ENCODE results near the gene SPC25. TPM values are rescaled to one million over a fixed set of nuclear protein-coding genes. Genes with fewer than 3 reads are reported as not detected.

The SPC25 gene
- total and polyA plus RNA-seq, 4 donors, result 0.58 to 8.2 (median 2.1) TPM; not detected in 1

DNA sequence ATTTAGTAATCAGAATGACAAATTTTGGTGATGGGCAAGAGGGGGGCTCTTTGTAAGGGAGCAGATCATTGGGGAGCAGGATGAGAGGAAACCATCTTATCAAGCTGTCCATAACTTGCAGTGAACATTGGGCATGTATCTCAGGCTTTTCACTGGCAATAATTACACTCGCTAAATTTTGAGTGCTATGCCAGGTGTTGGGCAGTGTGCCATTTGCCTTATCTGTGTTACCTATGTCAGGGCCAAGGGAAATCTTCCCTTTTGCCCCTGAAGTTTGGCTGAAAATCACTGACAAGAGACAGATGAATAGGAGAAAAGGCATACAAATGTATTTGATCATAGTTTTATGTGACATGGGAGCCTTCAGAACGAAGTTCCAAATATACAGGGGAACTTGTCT is 48.8 kb downstream of the SPC25 start:
- H3K36me3 ChIP-seq (ENCODE audit: control insufficient read depth in 4 of 4, insufficient read depth in 3 of 4, low read depth in 1 of 4, low read length in 3 of 4), result no peaks in the 10 kb centered on the region
- H3K27me3 ChIP-seq (ENCODE audit: control insufficient read depth in 4 of 4, insufficient read depth in 4 of 4, low read length in 3 of 4), result no peaks in the 10 kb centered on the region
- H3K27ac ChIP-seq (ENCODE audit: low read depth in 1 of 2, low read length in 2 of 2), result no peak overlapping the region
- H3K4me3 ChIP-seq (ENCODE audit: low read depth in 1 of 3, low read length in 3 of 3), result no peak overlapping the region
- H3K9ac ChIP-seq (ENCODE audit: low read depth in 1 of 2, low read length in 2 of 2), result no peak overlapping the region
- H3K9me3 ChIP-seq (ENCODE audit: control insufficient read depth in 4 of 4, low read length in 3 of 4), result no peaks in the 10 kb centered on the region
- DNase-seq (ENCODE audit: low spot score), result no peak
- H3K4me1 ChIP-seq (ENCODE audit: control insufficient read depth in 4 of 4, insufficient read depth in 4 of 4, low read length in 3 of 4), result peaks cover 0 to 7% (median 5%) of the 10 kb centered on the region in 4 donors
- WGBS, result 37% methylated on average over 2 of the region's 2 CpGs
- TF ChIP-seq RXRA (IDR thresholded peaks at IDR 0.05) (no peak), JUND (IDR thresholded peaks at IDR 0.05) (no peak), FOXA1 (IDR thresholded peaks at IDR 0.05) (no peak), RAD21 (IDR thresholded peaks at IDR 0.05) (no peak), HNF4A (conservative IDR thresholded peaks at IDR 0.05) (no peak), EGR1 (IDR thresholded peaks at IDR 0.05; ENCODE audit: low read depth in 2 of 2) (no peak), SP1 (IDR thresholded peaks at IDR 0.05) (no peak), HNF4G (IDR thresholded peaks at IDR 0.05) (no peak), YY1 (IDR thresholded peaks at IDR 0.05) (no peak), FOXA2 (IDR thresholded peaks at IDR 0.05) (no peak), NR2F2 (IDR thresholded peaks at IDR 0.05) (no peak), GABPA (IDR thresholded peaks at IDR 0.05 in 1 of 2, conservative IDR thresholded peaks at IDR 0.05 in 1 of 2) (no peak), TAF1 (conservative IDR thresholded peaks at IDR 0.05) (no peak)
- TF ChIP-seq, protein P1, sequence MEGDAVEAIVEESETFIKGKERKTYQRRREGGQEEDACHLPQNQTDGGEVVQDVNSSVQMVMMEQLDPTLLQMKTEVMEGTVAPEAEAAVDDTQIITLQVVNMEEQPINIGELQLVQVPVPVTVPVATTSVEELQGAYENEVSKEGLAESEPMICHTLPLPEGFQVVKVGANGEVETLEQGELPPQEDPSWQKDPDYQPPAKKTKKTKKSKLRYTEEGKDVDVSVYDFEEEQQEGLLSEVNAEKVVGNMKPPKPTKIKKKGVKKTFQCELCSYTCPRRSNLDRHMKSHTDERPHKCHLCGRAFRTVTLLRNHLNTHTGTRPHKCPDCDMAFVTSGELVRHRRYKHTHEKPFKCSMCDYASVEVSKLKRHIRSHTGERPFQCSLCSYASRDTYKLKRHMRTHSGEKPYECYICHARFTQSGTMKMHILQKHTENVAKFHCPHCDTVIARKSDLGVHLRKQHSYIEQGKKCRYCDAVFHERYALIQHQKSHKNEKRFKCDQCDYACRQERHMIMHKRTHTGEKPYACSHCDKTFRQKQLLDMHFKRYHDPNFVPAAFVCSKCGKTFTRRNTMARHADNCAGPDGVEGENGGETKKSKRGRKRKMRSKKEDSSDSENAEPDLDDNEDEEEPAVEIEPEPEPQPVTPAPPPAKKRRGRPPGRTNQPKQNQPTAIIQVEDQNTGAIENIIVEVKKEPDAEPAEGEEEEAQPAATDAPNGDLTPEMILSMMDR (IDR thresholded peaks at IDR 0.05; ENCODE audit: low read depth, low read length, missing input control), result no peak
- TF ChIP-seq, protein P2, sequence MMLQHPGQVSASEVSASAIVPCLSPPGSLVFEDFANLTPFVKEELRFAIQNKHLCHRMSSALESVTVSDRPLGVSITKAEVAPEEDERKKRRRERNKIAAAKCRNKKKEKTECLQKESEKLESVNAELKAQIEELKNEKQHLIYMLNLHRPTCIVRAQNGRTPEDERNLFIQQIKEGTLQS (IDR thresholded peaks at IDR 0.05), result no peak
- TF ChIP-seq, protein P3, sequence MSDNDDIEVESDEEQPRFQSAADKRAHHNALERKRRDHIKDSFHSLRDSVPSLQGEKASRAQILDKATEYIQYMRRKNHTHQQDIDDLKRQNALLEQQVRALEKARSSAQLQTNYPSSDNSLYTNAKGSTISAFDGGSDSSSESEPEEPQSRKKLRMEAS (IDR thresholded peaks at IDR 0.05), result no peak
- TF ChIP-seq, protein P4, sequence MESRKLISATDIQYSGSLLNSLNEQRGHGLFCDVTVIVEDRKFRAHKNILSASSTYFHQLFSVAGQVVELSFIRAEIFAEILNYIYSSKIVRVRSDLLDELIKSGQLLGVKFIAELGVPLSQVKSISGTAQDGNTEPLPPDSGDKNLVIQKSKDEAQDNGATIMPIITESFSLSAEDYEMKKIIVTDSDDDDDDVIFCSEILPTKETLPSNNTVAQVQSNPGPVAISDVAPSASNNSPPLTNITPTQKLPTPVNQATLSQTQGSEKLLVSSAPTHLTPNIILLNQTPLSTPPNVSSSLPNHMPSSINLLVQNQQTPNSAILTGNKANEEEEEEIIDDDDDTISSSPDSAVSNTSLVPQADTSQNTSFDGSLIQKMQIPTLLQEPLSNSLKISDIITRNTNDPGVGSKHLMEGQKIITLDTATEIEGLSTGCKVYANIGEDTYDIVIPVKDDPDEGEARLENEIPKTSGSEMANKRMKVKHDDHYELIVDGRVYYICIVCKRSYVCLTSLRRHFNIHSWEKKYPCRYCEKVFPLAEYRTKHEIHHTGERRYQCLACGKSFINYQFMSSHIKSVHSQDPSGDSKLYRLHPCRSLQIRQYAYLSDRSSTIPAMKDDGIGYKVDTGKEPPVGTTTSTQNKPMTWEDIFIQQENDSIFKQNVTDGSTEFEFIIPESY (IDR thresholded peaks at IDR 0.05), result no peak
- TF ChIP-seq, protein P5, sequence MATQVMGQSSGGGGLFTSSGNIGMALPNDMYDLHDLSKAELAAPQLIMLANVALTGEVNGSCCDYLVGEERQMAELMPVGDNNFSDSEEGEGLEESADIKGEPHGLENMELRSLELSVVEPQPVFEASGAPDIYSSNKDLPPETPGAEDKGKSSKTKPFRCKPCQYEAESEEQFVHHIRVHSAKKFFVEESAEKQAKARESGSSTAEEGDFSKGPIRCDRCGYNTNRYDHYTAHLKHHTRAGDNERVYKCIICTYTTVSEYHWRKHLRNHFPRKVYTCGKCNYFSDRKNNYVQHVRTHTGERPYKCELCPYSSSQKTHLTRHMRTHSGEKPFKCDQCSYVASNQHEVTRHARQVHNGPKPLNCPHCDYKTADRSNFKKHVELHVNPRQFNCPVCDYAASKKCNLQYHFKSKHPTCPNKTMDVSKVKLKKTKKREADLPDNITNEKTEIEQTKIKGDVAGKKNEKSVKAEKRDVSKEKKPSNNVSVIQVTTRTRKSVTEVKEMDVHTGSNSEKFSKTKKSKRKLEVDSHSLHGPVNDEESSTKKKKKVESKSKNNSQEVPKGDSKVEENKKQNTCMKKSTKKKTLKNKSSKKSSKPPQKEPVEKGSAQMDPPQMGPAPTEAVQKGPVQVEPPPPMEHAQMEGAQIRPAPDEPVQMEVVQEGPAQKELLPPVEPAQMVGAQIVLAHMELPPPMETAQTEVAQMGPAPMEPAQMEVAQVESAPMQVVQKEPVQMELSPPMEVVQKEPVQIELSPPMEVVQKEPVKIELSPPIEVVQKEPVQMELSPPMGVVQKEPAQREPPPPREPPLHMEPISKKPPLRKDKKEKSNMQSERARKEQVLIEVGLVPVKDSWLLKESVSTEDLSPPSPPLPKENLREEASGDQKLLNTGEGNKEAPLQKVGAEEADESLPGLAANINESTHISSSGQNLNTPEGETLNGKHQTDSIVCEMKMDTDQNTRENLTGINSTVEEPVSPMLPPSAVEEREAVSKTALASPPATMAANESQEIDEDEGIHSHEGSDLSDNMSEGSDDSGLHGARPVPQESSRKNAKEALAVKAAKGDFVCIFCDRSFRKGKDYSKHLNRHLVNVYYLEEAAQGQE (IDR thresholded peaks at IDR 0.05), result no peak
